Measurements from ENCODE around the gene KCNA1.

DNA sequence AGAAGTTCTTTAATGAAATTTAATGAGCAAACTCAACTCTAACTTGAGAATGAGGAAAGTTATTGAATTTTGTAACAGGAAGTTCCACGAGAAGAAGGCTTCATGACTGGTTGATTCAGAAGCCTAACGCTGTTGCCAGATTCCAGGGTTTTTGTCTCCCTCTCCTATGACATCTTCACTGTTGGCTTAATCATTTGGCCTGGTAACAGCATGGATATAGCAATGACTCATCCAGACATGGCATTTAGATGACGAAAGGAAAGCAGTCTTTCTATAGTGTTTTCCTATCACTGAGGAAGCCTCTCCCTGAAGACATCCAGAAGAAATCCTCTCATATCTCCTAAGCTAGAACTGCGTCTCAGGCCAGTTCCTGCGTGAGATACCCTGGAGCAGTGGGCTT, 9.4 kb upstream of the KCNA1 start:
- TF ChIP-seq EZH2 (IDR thresholded peaks at IDR 0.05; ENCODE audit: borderline replicate concordance), result no peak
- TF ChIP-seq, protein P1, sequence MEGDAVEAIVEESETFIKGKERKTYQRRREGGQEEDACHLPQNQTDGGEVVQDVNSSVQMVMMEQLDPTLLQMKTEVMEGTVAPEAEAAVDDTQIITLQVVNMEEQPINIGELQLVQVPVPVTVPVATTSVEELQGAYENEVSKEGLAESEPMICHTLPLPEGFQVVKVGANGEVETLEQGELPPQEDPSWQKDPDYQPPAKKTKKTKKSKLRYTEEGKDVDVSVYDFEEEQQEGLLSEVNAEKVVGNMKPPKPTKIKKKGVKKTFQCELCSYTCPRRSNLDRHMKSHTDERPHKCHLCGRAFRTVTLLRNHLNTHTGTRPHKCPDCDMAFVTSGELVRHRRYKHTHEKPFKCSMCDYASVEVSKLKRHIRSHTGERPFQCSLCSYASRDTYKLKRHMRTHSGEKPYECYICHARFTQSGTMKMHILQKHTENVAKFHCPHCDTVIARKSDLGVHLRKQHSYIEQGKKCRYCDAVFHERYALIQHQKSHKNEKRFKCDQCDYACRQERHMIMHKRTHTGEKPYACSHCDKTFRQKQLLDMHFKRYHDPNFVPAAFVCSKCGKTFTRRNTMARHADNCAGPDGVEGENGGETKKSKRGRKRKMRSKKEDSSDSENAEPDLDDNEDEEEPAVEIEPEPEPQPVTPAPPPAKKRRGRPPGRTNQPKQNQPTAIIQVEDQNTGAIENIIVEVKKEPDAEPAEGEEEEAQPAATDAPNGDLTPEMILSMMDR (IDR thresholded peaks at IDR 0.05; ENCODE audit: poor library complexity), result no peak
